Measurements from ENCODE around the gene RIOX2. TPM values are rescaled to one million over a fixed set of nuclear protein-coding genes. Genes with fewer than 3 reads are reported as not detected.

Gene RIOX2
- total and polyA plus RNA-seq, 2 donors (not counting 1 experiment from before 2014, with no cell fraction given), result 18.5 to 23.6 TPM

GRCh38 chr3:97979610-97980009 is 7.4 kb upstream of the RIOX2 start:
- WGBS (ENCODE audit: insufficient coverage), result no CpG with 5 or more reads among the region's 3 CpGs
- H3K4me1 Mint-ChIP-seq, result peaks cover 2% of the 10 kb centered on the region
- H3K4me3 ChIP-seq (ENCODE audit: control extremely low read depth in 1 of 5, extremely low read depth in 1 of 5, insufficient read depth in 1 of 5, low read depth in 2 of 5, low read length in 4 of 5), result no peak overlapping the region
- no peaks in the 10 kb centered on the region for H3K27me3 ChIP-seq (replicated peaks in 1 of 4; ENCODE audit: control extremely low read depth in 1 of 4, control insufficient read depth in 3 of 4, insufficient read depth in 4 of 4, low read length in 3 of 4)
- ChIA-PET POLR2A (no interaction called here), CTCF (no interaction called here)
- intact Hi-C loops (cut with micrococcal nuclease), result loop anchor here (10.0 kb wide), 1 partner anchor 615 kb away; the partner anchor contains the start of gene CPOX
- H3K4me2 ChIP-seq (replicated peaks; ENCODE audit: low read depth, low read length, poor library complexity, severe bottlenecking), result no peak overlapping the region
- no peak overlapping the region for H3K27ac Mint-ChIP-seq
- no peak overlapping the region for H3K27ac ChIP-seq (ENCODE audit: low read length in 2 of 2)
- H3K9me3 Mint-ChIP-seq (ENCODE audit: insufficient read depth), result no peaks in the 10 kb centered on the region
- TF ChIP-seq CTCF (IDR thresholded peaks at IDR 0.05) (no peak), EZH2 (IDR thresholded peaks at IDR 0.05; ENCODE audit: borderline replicate concordance, insufficient read depth, low read depth, low read length, poor library complexity, severe bottlenecking) (no peak)
- no peaks in the 10 kb centered on the region for H3K36me3 ChIP-seq (replicated peaks in 1 of 2; ENCODE audit: control extremely low read depth in 1 of 2, control insufficient read depth in 1 of 2, extremely low read depth in 1 of 2, insufficient read depth in 2 of 2, low read length in 1 of 2)
- no peaks in the 10 kb centered on the region for H3K27me3 Mint-ChIP-seq
- no peaks in the 10 kb centered on the region for H3K4me1 ChIP-seq (ENCODE audit: control insufficient read depth in 2 of 2, insufficient read depth in 2 of 2, low read length in 2 of 2)
- H3K9me3 ChIP-seq (ENCODE audit: control extremely low read depth in 1 of 3, control insufficient read depth in 2 of 3, insufficient read depth in 1 of 3, low read length in 2 of 3), result no peaks in the 10 kb centered on the region
- no peak overlapping the region for H3K4me3 Mint-ChIP-seq
- no peaks in the 10 kb centered on the region for H3K79me2 ChIP-seq (ENCODE audit: control insufficient read depth, insufficient read depth, low read length)
- ATAC-seq (ENCODE audit: low read depth), result no peak
- no peak for DNase-seq
- H4K20me1 ChIP-seq (ENCODE audit: control insufficient read depth, insufficient read depth, low read length, poor library complexity, severe bottlenecking), result no peaks in the 10 kb centered on the region
- H2AFZ ChIP-seq (ENCODE audit: insufficient read depth, low read depth, low read length, poor library complexity, severe bottlenecking), result no peak overlapping the region
- H3K9ac ChIP-seq (ENCODE audit: low read length), result no peak overlapping the region

- POLR2A ChIA-PET, result no interaction called here
Observed at GRCh38 chr3:97975466-97975865, 3.2 kb upstream of the RIOX2 start.

More at GRCh38 chr3:97975466-97975865, 3.2 kb upstream of the RIOX2 start:
- Histone ChIP-seq H3K4me2 (replicated peaks; ENCODE audit: low read depth, low read length, poor library complexity, severe bottlenecking) (no peak overlapping the region), H2AFZ (ENCODE audit: insufficient read depth, low read depth, low read length, poor library complexity, severe bottlenecking) (peak overlapping the region; percentile 38), H3K36me3 (replicated peaks in 1 of 2; ENCODE audit: control extremely low read depth in 1 of 2, control insufficient read depth in 1 of 2, extremely low read depth in 1 of 2, insufficient read depth in 2 of 2, low read length in 1 of 2) (no peaks in the 10 kb centered on the region), H4K20me1 (ENCODE audit: control insufficient read depth, insufficient read depth, low read length, poor library complexity, severe bottlenecking) (no peaks in the 10 kb centered on the region), H3K27me3 (replicated peaks in 1 of 4; ENCODE audit: control extremely low read depth in 1 of 4, control insufficient read depth in 3 of 4, insufficient read depth in 4 of 4, low read length in 3 of 4) (no peaks in the 10 kb centered on the region), H3K79me2 (ENCODE audit: control insufficient read depth, insufficient read depth, low read length) (peaks cover 7% of the 10 kb centered on the region), H3K9me3 (ENCODE audit: control extremely low read depth in 1 of 3, control insufficient read depth in 2 of 3, insufficient read depth in 1 of 3, low read length in 2 of 3) (no peaks in the 10 kb centered on the region), H3K4me1 (ENCODE audit: control insufficient read depth in 2 of 2, insufficient read depth in 2 of 2, low read length in 2 of 2) (peaks cover 15 to 16% of the 10 kb centered on the region in 2 donors), H3K9ac (ENCODE audit: low read length) (no peak overlapping the region), H3K4me3 (ENCODE audit: control extremely low read depth in 1 of 5, extremely low read depth in 1 of 5, insufficient read depth in 1 of 5, low read depth in 2 of 5, low read length in 4 of 5) (no peak overlapping the region), H3K27ac (ENCODE audit: low read length in 2 of 2) (no peak overlapping the region)
- no CpG with 5 or more reads among the region's 1 CpG for WGBS (ENCODE audit: insufficient coverage)
- H3K27ac Mint-ChIP-seq, result no peak overlapping the region
- TF ChIP-seq CTCF (IDR thresholded peaks at IDR 0.05) (no peak), EZH2 (IDR thresholded peaks at IDR 0.05; ENCODE audit: borderline replicate concordance, insufficient read depth, low read depth, low read length, poor library complexity, severe bottlenecking) (no peak)
- DNase-seq (no peak), ATAC-seq (ENCODE audit: low read depth) (no peak)
- CTCF ChIA-PET, result no interaction called here
- intact Hi-C loops (cut with micrococcal nuclease), result loop anchor here (10.0 kb wide), 1 partner anchor 619 kb away; the partner anchor contains the start of gene CPOX
- no peaks in the 10 kb centered on the region for H3K9me3 Mint-ChIP-seq (ENCODE audit: insufficient read depth)
- peaks cover 22% of the 10 kb centered on the region for H3K4me1 Mint-ChIP-seq
- no peaks in the 10 kb centered on the region for H3K27me3 Mint-ChIP-seq
- H3K4me3 Mint-ChIP-seq, result no peak overlapping the region

All from B cell (primary cell).